Cardiac muscle cell (in vitro differentiated cells and primary cell): ENCODE results near the gene ZNF407. TPM values are rescaled to one million over a fixed set of nuclear protein-coding genes. Genes with fewer than 3 reads are reported as not detected.

ENCODE experiments used
- DNase-seq, 2 donors: peaks; one replicate each; pipeline versions ENCODE4 v3.0.0 to v3.0.0-alpha.2; 2010 to 2017; ENCODE audit warnings: low read depth in 1 of 2, low spot score in 1 of 2
- H3K27ac ChIP-seq: fragments of 200-600 bp; sonication (generic); 2 replicates; pipeline ENCODE4 v1.5.1; 2016
- H3K27me3 ChIP-seq: fragments of 200-600 bp; sonication (generic); 2 replicates; pipeline ENCODE4 v1.6.0; 2016; ENCODE audit warnings: control low read depth
- H3K36me3 ChIP-seq: fragments of 200-600 bp; sonication (generic); 2 replicates; pipeline ENCODE4 v1.5.1; 2016; ENCODE audit warnings: control low read depth
- H3K4me1 ChIP-seq: fragments of 200-600 bp; sonication (generic); 2 replicates; pipeline ENCODE4 v1.8.1; 2017; ENCODE audit warnings: low read depth, mild to moderate bottlenecking, mixed run types
- H3K4me3 ChIP-seq: fragments of 200-600 bp; sonication (generic); 2 replicates; pipeline ENCODE4 v1.5.1; 2016; ENCODE audit warnings: mild to moderate bottlenecking
- H3K9me3 ChIP-seq: fragments of 200-600 bp; sonication (generic); 2 replicates; pipeline ENCODE4 v1.5.1; 2017; ENCODE audit warnings: low read depth, mild to moderate bottlenecking, control low read depth
- polyA plus RNA-seq: library from polyadenylated mRNA; unstranded; fragments of >200 nt; fragmentation: Nextera tagmentation; extraction: Ambion mirVana; gene quantifications from 2 replicates; pipeline ENCODE4 v1.2.1, GENCODE V29; 2016
- total RNA-seq: library from RNA; depleted of rRNA; stranded (reverse); fragments of >200 nt; gene quantifications from 2 replicates; pipeline ENCODE4 v1.2.3, GENCODE V29; 2016
- TF ChIP-seq, protein P1 (sequence below): IDR thresholded peaks from 2 replicates; pipeline ENCODE4 v1.5.1; 2012; ENCODE audit warnings: low read depth, mild to moderate bottlenecking, low read length

The ZNF407 gene
- total and polyA plus RNA-seq, 2 experiments from 2014 or later = 4.6 to 8.0 TPM

DNA sequence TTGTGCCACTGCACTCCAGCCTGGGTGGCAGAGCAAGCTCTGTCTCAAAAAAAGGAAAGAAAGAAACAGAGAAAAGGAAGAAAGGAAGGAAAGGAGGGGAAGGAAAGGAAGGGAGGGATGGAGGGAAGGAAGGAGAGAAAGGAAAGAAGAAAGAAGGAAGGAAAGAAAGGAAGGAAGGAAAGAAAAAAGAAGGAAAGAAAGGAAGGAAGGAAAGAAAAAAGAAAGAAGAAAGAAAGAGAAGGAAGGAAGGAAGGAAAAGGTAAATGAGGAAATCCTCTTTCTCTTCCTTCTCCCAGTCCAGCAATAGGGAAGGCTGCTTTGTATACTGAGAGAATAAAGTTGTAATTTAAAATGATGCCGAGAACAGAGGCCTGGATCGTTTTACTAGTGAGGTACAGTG, 22.8 kb upstream of the ZNF407 start:
- Histone ChIP-seq H3K27me3 (no peaks in the 10 kb centered on the region), H3K27ac (no peak overlapping the region), H3K4me1 (peaks cover 5% of the 10 kb centered on the region), H3K36me3 (no peaks in the 10 kb centered on the region), H3K9me3 (no peaks in the 10 kb centered on the region), H3K4me3 (no peak overlapping the region)
- DNase-seq = no peak
- TF ChIP-seq, protein P1, sequence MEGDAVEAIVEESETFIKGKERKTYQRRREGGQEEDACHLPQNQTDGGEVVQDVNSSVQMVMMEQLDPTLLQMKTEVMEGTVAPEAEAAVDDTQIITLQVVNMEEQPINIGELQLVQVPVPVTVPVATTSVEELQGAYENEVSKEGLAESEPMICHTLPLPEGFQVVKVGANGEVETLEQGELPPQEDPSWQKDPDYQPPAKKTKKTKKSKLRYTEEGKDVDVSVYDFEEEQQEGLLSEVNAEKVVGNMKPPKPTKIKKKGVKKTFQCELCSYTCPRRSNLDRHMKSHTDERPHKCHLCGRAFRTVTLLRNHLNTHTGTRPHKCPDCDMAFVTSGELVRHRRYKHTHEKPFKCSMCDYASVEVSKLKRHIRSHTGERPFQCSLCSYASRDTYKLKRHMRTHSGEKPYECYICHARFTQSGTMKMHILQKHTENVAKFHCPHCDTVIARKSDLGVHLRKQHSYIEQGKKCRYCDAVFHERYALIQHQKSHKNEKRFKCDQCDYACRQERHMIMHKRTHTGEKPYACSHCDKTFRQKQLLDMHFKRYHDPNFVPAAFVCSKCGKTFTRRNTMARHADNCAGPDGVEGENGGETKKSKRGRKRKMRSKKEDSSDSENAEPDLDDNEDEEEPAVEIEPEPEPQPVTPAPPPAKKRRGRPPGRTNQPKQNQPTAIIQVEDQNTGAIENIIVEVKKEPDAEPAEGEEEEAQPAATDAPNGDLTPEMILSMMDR = no peak

DNA sequence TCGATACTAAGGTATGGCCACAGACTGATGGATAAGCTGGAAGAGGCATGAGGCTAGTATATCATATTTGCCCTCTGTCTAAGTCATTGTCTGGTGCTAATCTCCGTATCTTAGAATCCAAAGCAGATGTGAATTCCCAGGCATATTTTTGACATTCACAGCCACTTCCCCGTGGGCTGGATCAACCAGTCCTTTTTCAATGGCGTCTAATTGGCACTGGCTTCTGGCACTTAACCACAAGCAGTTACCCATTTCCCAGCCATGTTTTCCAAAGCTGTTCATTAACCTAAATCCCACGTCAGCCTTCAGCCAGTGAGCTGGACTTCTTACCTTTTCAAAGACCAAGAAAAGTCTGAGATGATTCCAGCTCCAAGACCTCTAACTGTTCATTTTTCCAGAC, 20.7 kb upstream of the ZNF407 start:
- no peak for DNase-seq
- H3K36me3 ChIP-seq = no peaks in the 10 kb centered on the region
- TF ChIP-seq, protein P1 = no peak
- peaks cover 5% of the 10 kb centered on the region for H3K4me1 ChIP-seq
- no peak overlapping the region for H3K27ac ChIP-seq
- H3K9me3 ChIP-seq = no peaks in the 10 kb centered on the region
- H3K27me3 ChIP-seq = no peaks in the 10 kb centered on the region
- no peak overlapping the region for H3K4me3 ChIP-seq

DNA sequence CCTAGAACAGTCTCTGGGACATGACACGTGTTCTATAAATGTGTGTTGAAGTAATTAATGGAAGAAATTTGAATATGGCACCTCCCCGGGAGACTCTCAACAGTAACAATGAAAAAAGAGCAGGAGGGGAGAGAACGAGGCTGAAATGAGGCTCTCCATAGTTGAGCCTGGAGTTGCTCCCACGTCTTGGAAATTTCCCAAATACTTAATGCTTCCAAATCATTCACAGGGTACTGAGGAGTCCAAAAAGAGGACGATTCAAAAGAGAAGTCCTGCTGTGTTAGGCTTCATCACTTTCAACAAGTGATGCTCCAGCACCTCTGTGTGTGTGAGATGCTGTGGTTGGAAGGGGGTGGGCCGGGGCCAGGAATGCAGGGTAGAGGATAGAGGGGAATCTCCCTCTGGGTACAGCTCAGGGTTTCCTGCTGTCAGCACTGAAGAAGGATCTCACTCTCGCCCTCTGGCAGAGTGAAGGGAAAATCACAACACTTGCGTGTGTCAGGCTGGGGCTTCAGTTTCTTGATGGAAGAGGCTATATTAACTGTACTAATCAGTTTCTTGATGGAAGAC, 18.1 kb upstream of the ZNF407 start:
- Histone ChIP-seq H3K36me3 (no peaks in the 10 kb centered on the region), H3K27me3 (no peaks in the 10 kb centered on the region), H3K4me3 (no peak overlapping the region), H3K9me3 (no peaks in the 10 kb centered on the region), H3K27ac (no peak overlapping the region), H3K4me1 (no peaks in the 10 kb centered on the region)
- peak in 1 of 2 donors; percentile 20 for DNase-seq
- TF ChIP-seq, protein P1 = no peak

DNA sequence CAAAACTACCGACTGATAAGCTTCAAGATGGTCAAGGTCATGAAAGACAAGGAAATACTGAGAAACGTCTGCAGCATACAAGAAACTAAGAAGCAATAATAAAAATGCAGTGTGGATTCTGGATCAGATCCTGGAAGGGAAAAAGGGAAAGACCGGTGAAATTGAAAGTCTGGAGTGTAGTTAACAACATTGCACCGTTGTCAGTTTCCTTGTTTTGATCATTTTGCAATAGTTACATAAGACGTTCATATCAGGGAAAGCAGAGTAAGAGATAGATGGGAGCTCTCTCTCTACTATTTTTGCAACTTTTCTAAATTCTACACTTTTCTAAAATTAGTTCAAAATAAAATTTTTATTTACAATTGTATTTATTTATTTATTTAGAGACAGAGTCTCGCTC, 15.0 kb upstream of the ZNF407 start:
- H3K27ac ChIP-seq = no peak overlapping the region
- no peak overlapping the region for H3K4me3 ChIP-seq
- no peaks in the 10 kb centered on the region for H3K36me3 ChIP-seq
- no peak for DNase-seq
- TF ChIP-seq, protein P1 = no peak
- no peaks in the 10 kb centered on the region for H3K9me3 ChIP-seq
- H3K4me1 ChIP-seq = no peaks in the 10 kb centered on the region
- H3K27me3 ChIP-seq = peaks cover 15% of the 10 kb centered on the region

DNA sequence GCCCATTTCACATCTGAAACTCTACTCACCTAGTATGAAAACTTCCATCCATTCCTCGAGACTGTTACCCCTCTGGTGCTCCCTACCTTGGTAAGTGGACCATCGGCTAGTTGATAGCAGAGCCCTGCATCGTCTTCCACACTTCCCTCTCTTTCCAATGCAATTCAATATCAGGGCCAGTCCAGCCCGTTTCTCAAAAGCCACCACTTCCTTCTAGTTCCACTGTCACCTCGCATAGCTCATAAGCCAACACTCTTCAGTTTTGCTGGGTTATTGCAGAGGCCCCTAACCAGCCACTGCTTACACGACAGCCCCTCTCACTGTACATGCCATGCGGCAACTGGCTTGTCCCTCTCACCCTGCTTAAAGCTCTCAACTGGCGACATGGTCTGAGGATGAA, 10.2 kb upstream of the ZNF407 start:
- H3K27ac ChIP-seq = no peak overlapping the region
- H3K36me3 ChIP-seq = no peaks in the 10 kb centered on the region
- no peak overlapping the region for H3K4me3 ChIP-seq
- H3K27me3 ChIP-seq = peaks cover 26% of the 10 kb centered on the region
- no peaks in the 10 kb centered on the region for H3K9me3 ChIP-seq
- TF ChIP-seq, protein P1 = no peak
- no peaks in the 10 kb centered on the region for H3K4me1 ChIP-seq
- no peak for DNase-seq
